HG03066 (cell line): Measurements from ENCODE around the gene USP10.

Experiments used
- ATAC-seq: cut with Tn5 transposase; IDR thresholded peaks from one replicate; pipeline ENCODE4 v1.9.1; 2021; ENCODE audit warnings: low read depth; ENCODE audit not compliant: unreplicated experiment

The USP10 gene

GRCh38 chr16:84819644-84820304 is 120.0 kb downstream of the USP10 start, which contains the start of gene CRISPLD2:
TSS of gene CRISPLD2 (plus strand) at chr16:84819985. CDS start at chr16:84838496, 18,511 bp downstream.
- ATAC-seq: no peak

GRCh38 chr16:84820305-84820684 is 120.5 kb downstream of the USP10 start:
- ATAC-seq: no peak

DNA sequence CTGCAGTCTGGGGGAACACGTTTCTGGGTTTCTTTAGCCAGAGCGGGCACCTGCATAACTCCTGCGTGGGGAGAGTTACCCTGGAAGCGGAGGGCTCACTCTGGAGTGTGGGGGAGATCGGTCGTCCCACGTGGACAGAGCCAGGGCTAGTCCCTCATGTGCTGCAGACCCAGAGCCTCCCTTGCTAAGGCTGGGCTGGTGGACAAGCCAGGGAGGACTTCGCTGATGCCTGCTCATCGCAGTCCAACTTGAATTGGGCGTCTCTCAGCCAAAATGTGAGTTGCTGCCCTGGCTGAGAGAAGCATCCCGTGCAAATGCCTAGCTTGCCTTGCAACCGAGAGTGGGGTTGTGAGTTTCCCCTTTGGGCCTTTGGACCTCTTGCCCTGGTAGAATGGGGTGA is 121.0 kb downstream of the USP10 start:
- ATAC-seq: no peak

DNA sequence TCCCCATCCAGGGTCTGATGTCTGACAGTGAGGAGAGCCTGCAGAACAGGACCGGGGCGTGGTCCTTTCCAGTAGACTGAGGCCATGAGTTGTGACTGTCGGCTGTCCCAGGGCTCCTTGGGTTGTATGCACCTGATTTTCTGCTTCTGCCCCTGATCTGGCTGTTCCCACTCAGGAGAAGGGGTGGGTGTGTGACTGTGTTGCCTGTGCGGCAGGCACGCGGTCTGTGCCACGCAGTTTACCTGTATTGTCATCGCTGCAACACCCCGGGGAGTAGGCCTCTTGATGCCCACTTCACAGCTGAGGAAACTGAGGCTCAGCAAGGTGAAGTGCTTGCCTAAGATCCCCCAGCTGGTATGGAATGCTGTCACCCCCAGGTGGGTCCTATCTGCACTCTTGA is 121.4 kb downstream of the USP10 start:
- no peak for ATAC-seq

- ATAC-seq: no peak
Observed at GRCh38 chr16:84821728-84822689, 122.2 kb downstream of the USP10 start.

GRCh38 chr16:84822990-84823389 is 123.2 kb downstream of the USP10 start:
- ATAC-seq: no peak

- no peak for ATAC-seq
Observed at GRCh38 chr16:84823484-84823883, 123.7 kb downstream of the USP10 start.

- ATAC-seq: no peak
Observed at GRCh38 chr16:84823926-84824325, 124.1 kb downstream of the USP10 start.

DNA sequence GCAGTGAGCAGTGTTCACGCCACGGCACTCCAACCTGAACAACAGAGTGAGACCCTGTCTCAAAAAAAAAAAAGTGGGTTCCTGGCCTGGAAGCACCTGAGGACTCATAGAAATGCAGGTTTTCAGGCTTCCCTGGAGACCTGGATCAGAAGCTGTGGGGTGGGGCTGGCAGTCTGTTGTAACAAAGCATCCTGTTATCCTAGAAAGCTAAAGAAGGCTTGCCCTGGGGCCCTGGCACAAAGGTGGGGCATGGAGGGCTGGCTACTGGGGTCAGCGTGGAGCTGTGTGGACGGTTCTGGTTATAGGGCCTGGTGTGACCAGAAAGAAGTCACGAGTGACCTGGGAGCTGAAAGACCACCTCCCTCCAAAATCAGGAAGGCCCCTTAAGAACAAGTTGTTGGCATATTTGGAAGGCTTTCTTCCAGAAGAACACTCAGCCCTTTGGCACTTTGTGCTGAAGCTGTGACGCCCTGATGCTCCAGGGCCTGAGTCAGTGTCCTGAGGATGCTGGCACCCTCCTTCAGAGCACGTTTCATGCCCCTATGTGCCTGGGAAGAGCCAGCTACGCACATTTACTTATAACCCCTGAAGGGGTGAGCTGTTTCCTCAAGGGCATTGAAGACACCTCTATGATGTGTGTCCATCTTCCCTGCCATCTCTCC is 126.2 kb downstream of the USP10 start:
- no peak for ATAC-seq

DNA sequence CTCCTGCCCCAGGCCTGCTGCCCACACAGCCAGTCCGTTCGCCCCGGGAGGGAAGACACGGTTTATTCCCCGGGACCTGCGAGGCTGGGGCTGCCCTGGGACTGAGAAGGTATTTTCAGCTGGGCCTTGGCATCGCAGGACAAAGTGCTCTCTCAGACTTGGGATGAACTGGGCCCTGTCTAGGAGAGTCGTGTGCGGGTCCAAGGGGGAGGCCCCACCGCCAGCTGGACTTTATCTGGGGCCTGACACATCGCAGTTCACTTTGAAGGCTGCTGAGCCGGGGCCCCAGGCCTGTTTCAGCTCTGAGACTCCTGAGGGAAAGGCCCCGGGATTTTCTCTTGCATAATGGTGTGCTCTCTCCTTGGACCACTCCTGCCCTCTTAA is 126.8 kb downstream of the USP10 start:
- no peak for ATAC-seq

DNA sequence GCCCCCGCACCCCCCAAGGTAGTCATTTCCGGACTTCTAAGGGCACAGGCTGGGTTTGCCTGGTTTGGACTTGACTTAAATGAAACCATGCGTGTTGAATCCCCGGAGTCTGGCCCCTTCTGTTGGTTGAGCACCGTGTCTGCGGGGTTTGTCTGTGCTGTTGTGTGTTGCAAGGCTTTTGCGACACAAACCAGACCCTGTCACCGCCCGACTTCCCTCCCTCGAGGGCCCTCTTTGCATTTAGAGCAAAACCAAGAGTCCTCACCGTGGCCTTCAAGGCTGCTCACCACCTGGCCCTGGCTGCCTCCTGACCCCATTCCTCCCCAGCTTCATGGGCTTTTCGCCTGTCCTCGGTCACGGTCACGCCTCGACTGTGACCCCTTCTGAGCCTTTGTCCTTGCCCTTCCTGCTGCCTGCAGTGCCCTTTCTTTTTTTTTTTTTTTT is 127.4 kb downstream of the USP10 start:
- no peak for ATAC-seq

DNA sequence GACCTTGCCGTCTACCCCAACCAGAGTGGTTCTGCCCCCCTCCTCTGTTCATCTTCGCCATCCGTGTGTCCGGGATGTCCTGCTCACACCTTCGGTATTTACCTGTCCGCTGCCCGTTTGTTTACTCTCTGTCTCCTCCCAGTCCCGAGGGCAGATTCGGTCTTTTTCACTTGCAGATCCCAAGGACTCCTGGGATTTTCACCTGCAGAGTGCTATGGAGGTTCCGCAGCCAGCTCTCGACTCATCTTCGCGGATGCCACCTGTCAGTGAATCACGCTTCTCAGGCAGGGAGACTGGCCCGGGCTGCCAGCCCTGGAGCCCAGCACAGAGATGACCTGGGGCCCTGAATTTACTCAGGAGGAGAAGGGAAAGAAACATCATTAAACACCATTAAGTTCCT is 128.1 kb downstream of the USP10 start:
- ATAC-seq: no peak

GRCh38 chr16:84828322-84828721 is 128.5 kb downstream of the USP10 start:
- no peak for ATAC-seq
